HCT116 (cell line): ENCODE data around the gene ARHGAP28. TPM values are rescaled to one million over a fixed set of nuclear protein-coding genes. Genes with fewer than 3 reads are reported as not detected.

Experiments used
- ATAC-seq: fragments of 200-7000 bp; cut with Tn5 transposase; 2 replicates; pipeline ENCODE4 v1.9.1; 2020; ENCODE audit warnings: mild to moderate bottlenecking, moderate library complexity
- BruUV-seq: library from RNA; stranded (reverse); fragments of 400-500 nt; replicated peaks from 2 replicates; lab custom pipeline; 2021; lab: Mats Ljungman, UMichigan
- CTCF ChIA-PET: fragments of 300-600 bp; sonication (Branson Sonifier 250); formaldehyde crosslinking; loops from one replicate; lab custom pipeline; 2021; ENCODE audit warnings: antibody characterized with exemption; lab: Charles Lee
- POLR2A ChIA-PET: fragments of 300-600, 350-600 bp; sonication (Branson Sonifier 250); formaldehyde crosslinking; loops from one replicate; lab custom pipeline; 2021; ENCODE audit warnings: antibody characterized with exemption; lab: Charles Lee
- RAD21 ChIA-PET, 2 experiments: fragments of 300-600 bp; sonication (Branson Sonifier 250); formaldehyde crosslinking; loops; one replicate each; lab custom pipeline; 2023; ENCODE audit warnings: low total read pairs in 2 of 2; ENCODE audit not compliant: uncharacterized antibody in 2 of 2, unreplicated experiment in 2 of 2, low non-redundant PET in 1 of 2; lab: Charles Lee
- DNase-seq: peaks from one replicate; pipeline ENCODE4 v3.0.0-alpha.2; 2010; ENCODE audit warnings: low read depth, low spot score
- H2AFZ ChIP-seq: fragments of 200-600 bp; shearing (Covaris generic), sonication (generic); 2 replicates; pipeline ENCODE4 v1.6.1; 2017; ENCODE audit warnings: low read depth, mixed run types, mixed read lengths, antibody characterized with exemption, low read length; ENCODE audit not compliant: poor library complexity, severe bottlenecking
- H3K27ac ChIP-seq: 2 replicates; pipeline ENCODE4 v1.5.1; 2012; ENCODE audit warnings: low read depth, low read length
- H3K27me3 ChIP-seq: fragments of 200-600 bp; sonication (generic); 2 replicates; pipeline ENCODE4 v1.6.1; 2016; ENCODE audit warnings: mixed run types, low read length, mixed read lengths; ENCODE audit not compliant: insufficient read depth
- H3K36me3 ChIP-seq, 2 experiments: fragments of 200-500 bp in 1 of 2; fragments of 200-600 bp in 1 of 2; sonication (Bioruptor generic) in 1 of 2; sonication (generic) in 1 of 2; 2 replicates each; pipeline versions ENCODE4 v1.5.1 to v1.6.1; 2014 to 2016; ENCODE audit warnings: low read length in 2 of 2, inconsistent platforms in 1 of 2, mixed read lengths in 1 of 2, mixed run types in 1 of 2; ENCODE audit not compliant: insufficient read depth in 2 of 2, control insufficient read depth in 1 of 2
- H3K4me1 ChIP-seq, 2 experiments: fragments of 200-600 bp in 1 of 2; sonication (generic) in 1 of 2; 2 replicates each; pipeline versions ENCODE4 v1.5.1 to v1.6.1; 2012 to 2017; ENCODE audit warnings: low read length in 2 of 2, inconsistent platforms in 1 of 2, mild to moderate bottlenecking in 1 of 2, mixed read lengths in 1 of 2, mixed run types in 1 of 2, moderate library complexity in 1 of 2; ENCODE audit not compliant: insufficient read depth in 2 of 2, control insufficient read depth in 1 of 2
- H3K4me2 ChIP-seq: fragments of 200-600 bp; sonication (generic); 2 replicates; pipeline ENCODE4 v1.6.1; 2017; ENCODE audit warnings: mixed run types, low read length, mixed read lengths
- H3K4me3 ChIP-seq, 2 experiments: fragments of 200-600 bp in 1 of 2; sonication (generic) in 1 of 2; replicated peaks in 1 of 2; 2 replicates each; pipeline ENCODE4 v1.5.1; 2011 to 2016; ENCODE audit warnings: low read length in 2 of 2, control low read depth in 1 of 2, low read depth in 1 of 2, mild to moderate bottlenecking in 1 of 2, mixed read lengths in 1 of 2, mixed run types in 1 of 2
- H3K79me2 ChIP-seq: fragments of 200-600 bp; sonication (generic); 2 replicates; pipeline ENCODE4 v1.6.1; 2017; ENCODE audit warnings: mild to moderate bottlenecking, mixed run types, low read length, moderate library complexity, mixed read lengths; ENCODE audit not compliant: insufficient read depth
- H3K9ac ChIP-seq: fragments of 200-600 bp; sonication (generic); 2 replicates; pipeline ENCODE4 v1.6.1; 2016; ENCODE audit warnings: low read length, mixed read lengths
- H3K9me2 ChIP-seq: fragments of 200-600 bp; sonication (generic), shearing (Covaris generic); 2 replicates; pipeline ENCODE4 v1.6.1; 2017; ENCODE audit warnings: mixed run types, mild to moderate bottlenecking, moderate library complexity; ENCODE audit not compliant: insufficient read depth
- H3K9me3 ChIP-seq, 2 experiments: fragments of 200-500 bp in 1 of 2; fragments of 200-600 bp in 1 of 2; sonication (Bioruptor generic) in 1 of 2; sonication (generic) in 1 of 2; 2 replicates each; pipeline ENCODE4 v1.6.1; 2014 to 2017; ENCODE audit warnings: low read length in 2 of 2, mixed read lengths in 2 of 2, inconsistent platforms in 1 of 2, low read depth in 1 of 2, mild to moderate bottlenecking in 1 of 2, mixed run types in 1 of 2, moderate library complexity in 1 of 2; ENCODE audit not compliant: control insufficient read depth in 1 of 2, insufficient read depth in 1 of 2
- H4K20me1 ChIP-seq: fragments of 200-600 bp; sonication (generic), shearing (Covaris generic); 2 replicates; pipeline ENCODE4 v1.6.1; 2017; ENCODE audit warnings: mixed run types, mild to moderate bottlenecking, moderate library complexity; ENCODE audit not compliant: insufficient read depth
- CBX3 ChIP-seq: IDR thresholded peaks from 2 replicates; pipeline ENCODE4 v1.6.1; 2012; ENCODE audit warnings: low read depth
- CEBPB ChIP-seq: IDR thresholded peaks from 2 replicates; pipeline ENCODE4 v1.6.1; 2012; ENCODE audit warnings: low read depth
- EGR1 ChIP-seq: IDR thresholded peaks from 2 replicates; pipeline ENCODE4 v1.6.1; 2012; ENCODE audit warnings: low read depth
- ELF1 ChIP-seq: IDR thresholded peaks from 2 replicates; pipeline ENCODE4 v1.6.1; 2012; ENCODE audit warnings: low read depth, borderline replicate concordance
- EZH2 ChIP-seq: fragments of 200-600 bp; sonication (generic); IDR thresholded peaks from 2 replicates; pipeline ENCODE4 v1.6.1; 2017; ENCODE audit warnings: antibody characterized with exemption, mixed run types
- EZH2phosphoT487 ChIP-seq: fragments of 200-600 bp; IDR thresholded peaks from 2 replicates; pipeline ENCODE4 v1.6.1; 2018; ENCODE audit warnings: antibody characterized with exemption, borderline replicate concordance
- FOSL1 ChIP-seq: IDR thresholded peaks from 2 replicates; pipeline ENCODE4 v1.6.1; 2012; ENCODE audit warnings: low read depth
- JUND ChIP-seq: IDR thresholded peaks from 2 replicates; pipeline ENCODE4 v1.6.1; 2012
- POLR2A ChIP-seq: IDR thresholded peaks from 2 replicates; pipeline ENCODE4 v1.7.0; 2011; ENCODE audit warnings: borderline replicate concordance; ENCODE audit not compliant: insufficient read depth, insufficient read length; ENCODE audit errors: extremely low read depth
- POLR2AphosphoS5 ChIP-seq: IDR thresholded peaks from 2 replicates; pipeline ENCODE4 v1.6.1; 2011; ENCODE audit warnings: mild to moderate bottlenecking, low read depth, low read length, moderate library complexity
- RAD21 ChIP-seq: IDR thresholded peaks from 2 replicates; pipeline ENCODE4 v1.6.1; 2012; ENCODE audit warnings: low read depth, mild to moderate bottlenecking
- SIN3A ChIP-seq: IDR thresholded peaks from 2 replicates; pipeline ENCODE4 v1.6.1; 2012; ENCODE audit warnings: low read depth
- SP1 ChIP-seq: IDR thresholded peaks from 2 replicates; pipeline ENCODE4 v1.6.1; 2012; ENCODE audit warnings: low read depth
- SRF ChIP-seq: IDR thresholded peaks from 2 replicates; pipeline ENCODE4 v1.6.1; 2012; ENCODE audit warnings: low read depth
- TCF7L2 ChIP-seq: IDR thresholded peaks from 2 replicates; pipeline ENCODE4 v1.7.0; 2011; ENCODE audit warnings: borderline replicate concordance, inconsistent platforms; ENCODE audit not compliant: insufficient read depth, insufficient read length; ENCODE audit errors: extremely low read depth
- ZFX ChIP-seq: fragments of 450-650 bp; IDR thresholded peaks from 2 replicates; pipeline ENCODE4 v1.6.1; 2017
- intact Hi-C: fragments of 100-400 bp; cut with micrococcal nuclease; formaldehyde crosslinking; loops from 2 replicates; pipeline ENCODE4 v1.10.0; 2022
- total RNA-seq: library from RNA; stranded (reverse); gene quantifications from one replicate; pipeline ENCODE4 v1.2.1, GENCODE V29; 2021; ENCODE audit not compliant: unreplicated experiment
- TF ChIP-seq, protein P1 (sequence below): IDR thresholded peaks from 2 replicates; pipeline ENCODE4 v1.6.1; 2012
- TF ChIP-seq, protein P2 (sequence below), 3 experiments: fragments of 200-600 bp in 1 of 3; sonication (generic) in 1 of 3; IDR thresholded peaks in 2 of 3; conservative IDR thresholded peaks in 1 of 3; 2 replicates each; pipeline ENCODE4 v1.5.1; 2012 to 2017; ENCODE audit warnings: low read depth in 2 of 3, low read length in 2 of 3, antibody characterized with exemption in 1 of 3, borderline replicate concordance in 1 of 3, control low read depth in 1 of 3, mild to moderate bottlenecking in 1 of 3, mixed read lengths in 1 of 3, mixed run types in 1 of 3, moderate library complexity in 1 of 3; ENCODE audit not compliant: insufficient read depth in 1 of 3

The ARHGAP28 gene
- total RNA-seq, 1 experiment from 2014 or later = not detected

DNA sequence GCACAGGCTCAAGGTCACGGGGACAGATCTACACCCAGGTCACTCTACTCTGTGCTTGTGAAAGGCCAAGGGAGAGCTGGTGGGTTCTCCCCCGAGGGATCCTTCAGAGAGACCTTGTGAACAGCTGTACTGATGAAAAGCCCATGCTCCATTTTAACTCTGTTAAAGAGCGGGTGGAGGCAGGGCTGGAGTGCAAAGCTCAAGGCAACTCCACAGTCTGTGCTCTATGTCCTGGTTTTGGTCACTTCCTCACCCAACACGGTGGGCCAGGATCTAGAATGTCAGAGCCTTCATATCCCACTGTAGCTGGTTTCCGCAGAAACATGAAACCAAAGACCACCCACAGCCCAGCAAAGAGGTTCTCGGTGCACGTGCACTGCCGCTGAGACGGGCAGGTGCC is 210.9 kb downstream of the ARHGAP28 start:
- Histone ChIP-seq H2AFZ (no peak overlapping the region), H3K79me2 (no peaks in the 10 kb centered on the region), H3K4me1 (no peaks in the 10 kb centered on the region), H3K9ac (no peak overlapping the region), H3K27ac (no peak overlapping the region), H3K4me2 (no peak overlapping the region), H3K4me3 (no peak overlapping the region), H3K9me2 (no peaks in the 10 kb centered on the region), H4K20me1 (no peaks in the 10 kb centered on the region), H3K9me3 (peaks cover 0 to 28% of the 10 kb centered on the region in 2 experiments; a peak in 1 of 4 replicates), H3K36me3 (no peaks in the 10 kb centered on the region), H3K27me3 (no peaks in the 10 kb centered on the region)
- CTCF ChIA-PET = no interaction called here
- TF ChIP-seq SIN3A (no peak), EZH2phosphoT487 (no peak), ZFX (no peak), SRF (no peak), POLR2AphosphoS5 (no peak), JUND (no peak), EZH2 (no peak), CBX3 (no peak), ELF1 (no peak), RAD21 (no peak), EGR1 (no peak), FOSL1 (no peak), SP1 (no peak), POLR2A (no peak), CEBPB (no peak), TCF7L2 (no peak)
- TF ChIP-seq, protein P1, sequence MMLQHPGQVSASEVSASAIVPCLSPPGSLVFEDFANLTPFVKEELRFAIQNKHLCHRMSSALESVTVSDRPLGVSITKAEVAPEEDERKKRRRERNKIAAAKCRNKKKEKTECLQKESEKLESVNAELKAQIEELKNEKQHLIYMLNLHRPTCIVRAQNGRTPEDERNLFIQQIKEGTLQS = no peak
- TF ChIP-seq, protein P2, sequence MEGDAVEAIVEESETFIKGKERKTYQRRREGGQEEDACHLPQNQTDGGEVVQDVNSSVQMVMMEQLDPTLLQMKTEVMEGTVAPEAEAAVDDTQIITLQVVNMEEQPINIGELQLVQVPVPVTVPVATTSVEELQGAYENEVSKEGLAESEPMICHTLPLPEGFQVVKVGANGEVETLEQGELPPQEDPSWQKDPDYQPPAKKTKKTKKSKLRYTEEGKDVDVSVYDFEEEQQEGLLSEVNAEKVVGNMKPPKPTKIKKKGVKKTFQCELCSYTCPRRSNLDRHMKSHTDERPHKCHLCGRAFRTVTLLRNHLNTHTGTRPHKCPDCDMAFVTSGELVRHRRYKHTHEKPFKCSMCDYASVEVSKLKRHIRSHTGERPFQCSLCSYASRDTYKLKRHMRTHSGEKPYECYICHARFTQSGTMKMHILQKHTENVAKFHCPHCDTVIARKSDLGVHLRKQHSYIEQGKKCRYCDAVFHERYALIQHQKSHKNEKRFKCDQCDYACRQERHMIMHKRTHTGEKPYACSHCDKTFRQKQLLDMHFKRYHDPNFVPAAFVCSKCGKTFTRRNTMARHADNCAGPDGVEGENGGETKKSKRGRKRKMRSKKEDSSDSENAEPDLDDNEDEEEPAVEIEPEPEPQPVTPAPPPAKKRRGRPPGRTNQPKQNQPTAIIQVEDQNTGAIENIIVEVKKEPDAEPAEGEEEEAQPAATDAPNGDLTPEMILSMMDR (IDR thresholded peaks at IDR 0.05 in 2 of 3, conservative IDR thresholded peaks at IDR 0.05 in 1 of 3; ENCODE audit: borderline replicate concordance in 1 of 3, insufficient read depth in 1 of 3, low read depth in 2 of 3, low read length in 2 of 3) = no peak
- no peak for DNase-seq
- BruUV-seq = no TSS peak
- intact Hi-C loops = no loop called here
- RAD21 ChIA-PET = no interaction called here
- no peak for ATAC-seq
- POLR2A ChIA-PET = no interaction called here
